Kidney glomerular epithelial cell (primary cell): ENCODE results near the gene MAML1.

ENCODE experiments used
- DNase-seq: peaks from one replicate; lab custom pipeline; 2025; lab: John Stamatoyannopoulos, UW

Gene MAML1

GRCh38 chr5:179805070-179805528 is 72.5 kb downstream of the MAML1 start:
- no peak for DNase-seq

GRCh38 chr5:179805529-179806249 is 73.1 kb downstream of the MAML1 start:
- DNase-seq, result no peak

GRCh38 chr5:179806250-179807048 is 73.8 kb downstream of the MAML1 start, which contains the start of gene MGAT4B:
TSS of gene MGAT4B (minus strand) at chr5:179806866. CDS start at chr5:179806583, 283 bp downstream.
- DNase-seq, result peak; percentile 40

GRCh38 chr5:179812135-179812825 is 79.7 kb downstream of the MAML1 start:
- DNase-seq, result no peak

- DNase-seq, result no peak
These were observed 80.5 kb downstream of the MAML1 start for GRCh38 chr5:179812997-179813607.

GRCh38 chr5:179814090-179814489 is 81.5 kb downstream of the MAML1 start:
- DNase-seq, result no peak

- DNase-seq, result no peak
These were observed 83.0 kb downstream of the MAML1 start for GRCh38 chr5:179815491-179816249.

- no peak for DNase-seq
These were observed 83.8 kb downstream of the MAML1 start for GRCh38 chr5:179816401-179816795.

GRCh38 chr5:179816796-179817469 is 84.3 kb downstream of the MAML1 start:
- DNase-seq, result no peak

- no peak for DNase-seq
These were observed 84.8 kb downstream of the MAML1 start for GRCh38 chr5:179817470-179817840.

- DNase-seq, result no peak
These were observed 85.5 kb downstream of the MAML1 start for GRCh38 chr5:179817890-179818745.

GRCh38 chr5:179818746-179819295 is 86.2 kb downstream of the MAML1 start:
- peak; percentile 87 for DNase-seq

GRCh38 chr5:179819296-179820126 is 86.9 kb downstream of the MAML1 start:
- DNase-seq, result no peak

- DNase-seq, result no peak
These were observed 87.5 kb downstream of the MAML1 start for GRCh38 chr5:179820127-179820482.

GRCh38 chr5:179820483-179821297 is 88.1 kb downstream of the MAML1 start, which contains the start of gene SQSTM1:
TSS of gene SQSTM1 (plus strand) at chr5:179820905. CDS start at chr5:179820937, 32 bp downstream.
- peak; percentile 38 for DNase-seq

GRCh38 chr5:179821298-179822058 is 88.9 kb downstream of the MAML1 start:
- peak; percentile 84 for DNase-seq

- no peak for DNase-seq
These were observed 89.4 kb downstream of the MAML1 start for GRCh38 chr5:179822059-179822432.
